ENCODE data around the gene KCNJ10. TPM values are rescaled to one million over a fixed set of nuclear protein-coding genes. Genes with fewer than 3 reads are reported as not detected.

The KCNJ10 gene
- total and polyA plus RNA-seq, 2 of the 13 experiments (the other 11 are each of a cell fraction or from before 2014, with no cell fraction given): 4.4 to 10.3 TPM

DNA sequence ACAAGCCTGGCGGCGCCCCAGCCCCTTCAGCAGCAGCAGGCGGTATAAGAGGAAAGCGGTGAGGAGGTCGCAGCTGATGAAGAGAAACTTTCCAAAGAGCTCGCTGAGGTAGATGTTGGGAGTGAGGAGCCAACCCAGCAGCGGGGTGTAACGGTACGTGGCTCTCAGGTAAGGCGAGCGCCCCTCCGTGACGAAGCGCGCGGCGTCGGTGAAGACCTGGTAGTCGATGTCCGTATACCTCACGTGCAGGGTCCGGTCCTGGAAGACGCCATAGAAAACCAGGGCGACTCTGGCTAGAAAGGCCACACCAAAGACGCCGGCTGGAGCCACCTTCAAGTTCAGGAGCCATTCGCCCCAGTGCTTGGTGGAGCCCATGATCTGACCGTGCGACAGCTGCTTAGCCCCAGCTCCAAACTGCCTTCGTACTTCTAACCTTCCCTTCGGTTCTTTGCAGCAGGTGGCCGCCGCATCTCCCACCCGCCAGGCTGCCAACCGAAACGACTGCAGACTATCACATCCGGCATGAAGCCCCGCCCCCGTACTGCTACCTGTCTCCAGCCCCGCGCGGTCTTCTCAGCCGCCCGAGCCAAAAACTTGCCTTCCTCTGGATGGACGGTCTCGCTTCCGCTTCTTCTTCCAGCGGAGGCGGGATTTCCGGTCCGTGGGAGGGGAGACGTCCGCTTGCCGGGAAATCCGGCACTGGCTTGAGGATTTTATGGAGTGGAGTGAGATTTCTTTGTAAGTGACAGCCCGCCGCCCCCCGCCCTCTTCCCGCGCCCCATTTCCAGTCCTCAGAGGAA, 38.4 kb downstream of the KCNJ10 start, which contains the start of gene PIGM (continued):
- TF ChIP-seq, protein P1, sequence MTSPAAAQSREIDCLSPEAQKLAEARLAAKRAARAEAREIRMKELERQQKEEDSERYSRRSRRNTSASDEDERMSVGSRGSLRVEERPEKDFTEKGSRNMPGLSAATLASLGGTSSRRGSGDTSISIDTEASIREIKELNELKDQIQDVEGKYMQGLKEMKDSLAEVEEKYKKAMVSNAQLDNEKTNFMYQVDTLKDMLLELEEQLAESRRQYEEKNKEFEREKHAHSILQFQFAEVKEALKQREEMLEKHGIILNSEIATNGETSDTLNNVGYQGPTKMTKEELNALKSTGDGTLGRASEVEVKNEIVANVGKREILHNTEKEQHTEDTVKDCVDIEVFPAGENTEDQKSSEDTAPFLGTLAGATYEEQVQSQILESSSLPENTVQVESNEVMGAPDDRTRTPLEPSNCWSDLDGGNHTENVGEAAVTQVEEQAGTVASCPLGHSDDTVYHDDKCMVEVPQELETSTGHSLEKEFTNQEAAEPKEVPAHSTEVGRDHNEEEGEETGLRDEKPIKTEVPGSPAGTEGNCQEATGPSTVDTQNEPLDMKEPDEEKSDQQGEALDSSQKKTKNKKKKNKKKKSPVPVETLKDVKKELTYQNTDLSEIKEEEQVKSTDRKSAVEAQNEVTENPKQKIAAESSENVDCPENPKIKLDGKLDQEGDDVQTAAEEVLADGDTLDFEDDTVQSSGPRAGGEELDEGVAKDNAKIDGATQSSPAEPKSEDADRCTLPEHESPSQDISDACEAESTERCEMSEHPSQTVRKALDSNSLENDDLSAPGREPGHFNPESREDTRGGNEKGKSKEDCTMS (CRISPR knock-in tag; conservative IDR thresholded peaks at IDR 0.05): no peak
- TF ChIP-seq GMEB1 (CRISPR knock-in tag; IDR thresholded peaks at IDR 0.05; ENCODE audit: borderline replicate concordance) (peak; percentile 62), ZEB1 (IDR thresholded peaks at IDR 0.05; ENCODE audit: insufficient replicate concordance, low read depth) (peak; percentile 77), STAG1 (CRISPR knock-in tag; IDR thresholded peaks at IDR 0.05) (no peak), AKAP8 (CRISPR knock-in tag; IDR thresholded peaks at IDR 0.05) (no peak), ZNF317 (CRISPR knock-in tag; IDR thresholded peaks at IDR 0.05) (no peak; the same call in 1 of the 2 replicates), MXD4 (CRISPR knock-in tag; IDR thresholded peaks at IDR 0.05) (peak; percentile 64), ZNF101 (CRISPR knock-in tag; IDR thresholded peaks at IDR 0.05; ENCODE audit: borderline replicate concordance, low read depth) (no peak), ZNF24 (IDR thresholded peaks at IDR 0.05) (no peak), ZFP36L2 (CRISPR knock-in tag; IDR thresholded peaks at IDR 0.05) (no peak), ZFP62 (CRISPR knock-in tag; IDR thresholded peaks at IDR 0.05) (no peak), POGZ (CRISPR knock-in tag; IDR thresholded peaks at IDR 0.05) (peak; percentile 73)
- TF ChIP-seq, protein P2, sequence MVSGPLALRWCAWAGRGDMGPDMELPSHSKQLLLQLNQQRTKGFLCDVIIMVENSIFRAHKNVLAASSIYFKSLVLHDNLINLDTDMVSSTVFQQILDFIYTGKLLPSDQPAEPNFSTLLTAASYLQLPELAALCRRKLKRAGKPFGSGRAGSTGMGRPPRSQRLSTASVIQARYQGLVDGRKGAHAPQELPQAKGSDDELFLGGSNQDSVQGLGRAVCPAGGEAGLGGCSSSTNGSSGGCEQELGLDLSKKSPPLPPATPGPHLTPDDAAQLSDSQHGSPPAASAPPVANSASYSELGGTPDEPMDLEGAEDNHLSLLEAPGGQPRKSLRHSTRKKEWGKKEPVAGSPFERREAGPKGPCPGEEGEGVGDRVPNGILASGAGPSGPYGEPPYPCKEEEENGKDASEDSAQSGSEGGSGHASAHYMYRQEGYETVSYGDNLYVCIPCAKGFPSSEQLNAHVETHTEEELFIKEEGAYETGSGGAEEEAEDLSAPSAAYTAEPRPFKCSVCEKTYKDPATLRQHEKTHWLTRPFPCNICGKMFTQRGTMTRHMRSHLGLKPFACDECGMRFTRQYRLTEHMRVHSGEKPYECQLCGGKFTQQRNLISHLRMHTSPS (CRISPR knock-in tag; IDR thresholded peaks at IDR 0.05; ENCODE audit: low read depth): peak; percentile 40; the same call in 1 of the 2 replicates
- TF ChIP-seq, protein P3, sequence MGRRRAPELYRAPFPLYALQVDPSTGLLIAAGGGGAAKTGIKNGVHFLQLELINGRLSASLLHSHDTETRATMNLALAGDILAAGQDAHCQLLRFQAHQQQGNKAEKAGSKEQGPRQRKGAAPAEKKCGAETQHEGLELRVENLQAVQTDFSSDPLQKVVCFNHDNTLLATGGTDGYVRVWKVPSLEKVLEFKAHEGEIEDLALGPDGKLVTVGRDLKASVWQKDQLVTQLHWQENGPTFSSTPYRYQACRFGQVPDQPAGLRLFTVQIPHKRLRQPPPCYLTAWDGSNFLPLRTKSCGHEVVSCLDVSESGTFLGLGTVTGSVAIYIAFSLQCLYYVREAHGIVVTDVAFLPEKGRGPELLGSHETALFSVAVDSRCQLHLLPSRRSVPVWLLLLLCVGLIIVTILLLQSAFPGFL (CRISPR knock-in tag; IDR thresholded peaks at IDR 0.05): no peak
- TF ChIP-seq, protein P4, sequence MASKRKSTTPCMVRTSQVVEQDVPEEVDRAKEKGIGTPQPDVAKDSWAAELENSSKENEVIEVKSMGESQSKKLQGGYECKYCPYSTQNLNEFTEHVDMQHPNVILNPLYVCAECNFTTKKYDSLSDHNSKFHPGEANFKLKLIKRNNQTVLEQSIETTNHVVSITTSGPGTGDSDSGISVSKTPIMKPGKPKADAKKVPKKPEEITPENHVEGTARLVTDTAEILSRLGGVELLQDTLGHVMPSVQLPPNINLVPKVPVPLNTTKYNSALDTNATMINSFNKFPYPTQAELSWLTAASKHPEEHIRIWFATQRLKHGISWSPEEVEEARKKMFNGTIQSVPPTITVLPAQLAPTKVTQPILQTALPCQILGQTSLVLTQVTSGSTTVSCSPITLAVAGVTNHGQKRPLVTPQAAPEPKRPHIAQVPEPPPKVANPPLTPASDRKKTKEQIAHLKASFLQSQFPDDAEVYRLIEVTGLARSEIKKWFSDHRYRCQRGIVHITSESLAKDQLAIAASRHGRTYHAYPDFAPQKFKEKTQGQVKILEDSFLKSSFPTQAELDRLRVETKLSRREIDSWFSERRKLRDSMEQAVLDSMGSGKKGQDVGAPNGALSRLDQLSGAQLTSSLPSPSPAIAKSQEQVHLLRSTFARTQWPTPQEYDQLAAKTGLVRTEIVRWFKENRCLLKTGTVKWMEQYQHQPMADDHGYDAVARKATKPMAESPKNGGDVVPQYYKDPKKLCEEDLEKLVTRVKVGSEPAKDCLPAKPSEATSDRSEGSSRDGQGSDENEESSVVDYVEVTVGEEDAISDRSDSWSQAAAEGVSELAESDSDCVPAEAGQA (IDR thresholded peaks at IDR 0.05; ENCODE audit: low read depth): 0 out of 2 replicates have a peak, but pooled peaks have one; percentile 37
- TF ChIP-seq, protein P4 (CRISPR knock-in tag; IDR thresholded peaks at IDR 0.05; ENCODE audit: borderline replicate concordance): no peak

Data from HepG2 (cell line).